K562 (cell line): ENCODE results near the gene CDC123. TPM values are rescaled to one million over a fixed set of nuclear protein-coding genes. Genes with fewer than 3 reads are reported as not detected.

Source experiments
- BRD9 ChIP-seq: fragments of 450-650 bp; IDR thresholded peaks from 2 replicates; pipeline ENCODE4 v1.6.1; 2018; ENCODE audit warnings: low read depth; ENCODE audit not compliant: partially characterized antibody
- DACH1 ChIP-seq: fragments of 450-650 bp; IDR thresholded peaks from 2 replicates; pipeline ENCODE4 v1.6.1; 2018; ENCODE audit not compliant: partially characterized antibody
- DMBX1 ChIP-seq: fragments of 250-450 bp; sonication (Bioruptor Pico); IDR thresholded peaks from 2 replicates; pipeline ENCODE4 v1.8.0; 2022; ENCODE audit warnings: inconsistent platforms, mild to moderate bottlenecking, moderate library complexity, borderline replicate concordance
- E2F6 ChIP-seq, 2 experiments: IDR thresholded peaks; 2 replicates each; pipeline ENCODE4 v1.6.1; 2011; ENCODE audit warnings: borderline replicate concordance in 1 of 2, control low read depth in 1 of 2, low read depth in 1 of 2, low read length in 1 of 2, mild to moderate bottlenecking in 1 of 2, mixed read lengths in 1 of 2, moderate library complexity in 1 of 2; ENCODE audit not compliant: insufficient read depth in 1 of 2, insufficient read length in 1 of 2, poor library complexity in 1 of 2, severe bottlenecking in 1 of 2; ENCODE audit errors: extremely low read depth in 1 of 2
- ELF4 ChIP-seq: fragments of 450-650 bp; formaldehyde crosslinking; IDR thresholded peaks from 2 replicates; pipeline ENCODE4 v1.4.0; 2022; ENCODE audit warnings: missing genetic modification characterization
- FOS ChIP-seq: IDR thresholded peaks from 3 replicates; pipeline ENCODE4 v1.6.1; 2011; ENCODE audit not compliant: insufficient read length; ENCODE audit errors: extremely low read depth
- HMG20B ChIP-seq: fragments of 250-450 bp; sonication (Bioruptor Pico); IDR thresholded peaks from 2 replicates; pipeline ENCODE4 v1.5.0; 2021; ENCODE audit warnings: mild to moderate bottlenecking
- ILK ChIP-seq: fragments of 450-650 bp; IDR thresholded peaks from 2 replicates; pipeline ENCODE4 v1.6.1; 2016; ENCODE audit warnings: missing genetic modification characterization, low read depth, mild to moderate bottlenecking, missing compliant biosample characterization, moderate library complexity, borderline replicate concordance
- MCM2 ChIP-seq: fragments of 450-650 bp; IDR thresholded peaks from 2 replicates; pipeline ENCODE4 v1.6.1; 2017; ENCODE audit warnings: low read depth, mild to moderate bottlenecking
- MED1 ChIP-seq: sonication (generic); formaldehyde crosslinking; IDR thresholded peaks from 2 replicates; pipeline ENCODE4 v1.8.1; 2023; ENCODE audit warnings: missing genetic modification reagents, borderline replicate concordance
- MTA1 ChIP-seq: fragments of 450-650 bp; IDR thresholded peaks from 2 replicates; pipeline ENCODE4 v1.6.1; 2017; ENCODE audit warnings: borderline replicate concordance
- MTA2 ChIP-seq: fragments of 450-650 bp; IDR thresholded peaks from 2 replicates; pipeline ENCODE4 v1.6.1; 2016; ENCODE audit warnings: low read depth
- MXD1 ChIP-seq: fragments of 250-450 bp; sonication (Bioruptor Pico); IDR thresholded peaks from 2 replicates; pipeline ENCODE4 v1.8.0; 2021; ENCODE audit warnings: borderline replicate concordance, mild to moderate bottlenecking, moderate library complexity; ENCODE audit not compliant: poor library complexity, severe bottlenecking
- NFIC ChIP-seq: fragments of 450-650 bp; IDR thresholded peaks from 2 replicates; pipeline ENCODE4 v1.6.1; 2017; ENCODE audit warnings: mild to moderate bottlenecking, inconsistent platforms
- POLR2AphosphoS2 ChIP-seq: IDR thresholded peaks from 2 replicates; pipeline ENCODE4 v1.6.1; 2012; ENCODE audit warnings: low read length, improper control_type of control experiment
- PTBP1 ChIP-seq: fragments of 200-400 bp; formaldehyde crosslinking; IDR thresholded peaks from 2 replicates; pipeline ENCODE4 v1.6.1; 2017; ENCODE audit warnings: low read depth, low read length
- PTRF ChIP-seq: fragments of 450-650 bp; IDR thresholded peaks from 2 replicates; pipeline ENCODE4 v1.6.1; 2016; ENCODE audit warnings: mild to moderate bottlenecking, missing genetic modification characterization, missing compliant biosample characterization
- RFX1 ChIP-seq: fragments of 450-650 bp; IDR thresholded peaks from 2 replicates; pipeline ENCODE4 v1.6.1; 2016; ENCODE audit warnings: mild to moderate bottlenecking, moderate library complexity
- SNIP1 ChIP-seq: fragments of 450-650 bp; IDR thresholded peaks from 2 replicates; pipeline ENCODE4 v1.7.1; 2017; ENCODE audit warnings: low read depth, mild to moderate bottlenecking
- SPI1 ChIP-seq: IDR thresholded peaks from 2 replicates; pipeline ENCODE4 v1.6.1; 2011; ENCODE audit warnings: low read depth, low read length, control low read depth, borderline replicate concordance
- TCF15 ChIP-seq: fragments of 250-450 bp; sonication (Bioruptor Pico); IDR thresholded peaks from 2 replicates; pipeline ENCODE4 v1.8.0; 2022; ENCODE audit warnings: moderate library complexity, mild to moderate bottlenecking, inconsistent platforms
- THAP12 ChIP-seq: fragments of 250-450 bp; sonication (Bioruptor Pico); IDR thresholded peaks from 2 replicates; pipeline ENCODE4 v1.9.0; 2021; ENCODE audit warnings: mild to moderate bottlenecking, inconsistent platforms
- ZBTB7A ChIP-seq: IDR thresholded peaks from 2 replicates; pipeline ENCODE4 v1.6.1; 2011; ENCODE audit warnings: low read depth, mild to moderate bottlenecking, low read length, moderate library complexity, borderline replicate concordance; ENCODE audit not compliant: control insufficient read depth
- ZC3H4 ChIP-seq: sonication (generic); formaldehyde crosslinking; IDR thresholded peaks from 2 replicates; pipeline ENCODE4 v1.9.0; 2021; ENCODE audit warnings: missing genetic modification reagents, borderline replicate concordance
- ZNF408 ChIP-seq: fragments of 250-450 bp; sonication (Bioruptor Pico); IDR thresholded peaks from 2 replicates; pipeline ENCODE4 v1.4.0; 2020; ENCODE audit warnings: low read depth, mild to moderate bottlenecking, moderate library complexity
- ZNF696 ChIP-seq: fragments of 250-450 bp; sonication (Bioruptor Pico); conservative IDR thresholded peaks from 2 replicates; pipeline ENCODE4 v1.4.0; 2020; ENCODE audit warnings: mild to moderate bottlenecking, moderate library complexity
- ZNF766 ChIP-seq: fragments of 200-800 bp; sonication (Bioruptor generic); conservative IDR thresholded peaks from 2 replicates; pipeline ENCODE4 v1.6.1; 2016; ENCODE audit warnings: missing genetic modification characterization, missing compliant biosample characterization
- polyA plus RNA-seq, 8 experiments: library from polyadenylated mRNA; depleted of rRNA in 4 of 8; stranded (reverse) in 5 of 8; unstranded in 3 of 8; fragments of >200 nt; fragmentation: Nextera tagmentation in 2 of 8; fragmentation: Illumina TruSeq in 1 of 8; extraction: Ambion mirVana in 2 of 8; extraction: Trizol in 1 of 8; gene quantifications; 2 replicates each; pipeline versions ENCODE4 v1.2.1 to v1.2.3, GENCODE V29; 2011 to 2014; ENCODE audit warnings: inconsistent platforms in 1 of 8, missing spikeins in 1 of 8
- total RNA-seq, 7 experiments: library from RNA; depleted of rRNA in 6 of 7; stranded (reverse); fragments of >200 nt in 6 of 7; fragmentation: Illumina TruSeq in 2 of 7; extraction: Trizol in 2 of 7; gene quantifications; 2 replicates each; pipeline versions ENCODE4 v1.2.1 to v1.2.3, GENCODE V29; 2011 to 2021; ENCODE audit warnings: low replicate concordance in 1 of 7

CDC123 gene
- total and polyA plus RNA-seq, 9 of the 15 experiments (the other 6 are each of a cell fraction or from before 2014, with no cell fraction given), result 137 to 288 (median 175) TPM

- TF ChIP-seq THAP12 (CRISPR knock-in tag) (no peak), FOS (no peak), BRD9 (no peak), HMG20B (no peak), MXD1 (no peak), DACH1 (no peak), ZNF408 (no peak), ILK (tag) (no peak), SPI1 (no peak), RFX1 (no peak), NFIC (peak; percentile 68), E2F6 (IDR thresholded peaks at IDR 0.05; ENCODE audit: borderline replicate concordance in 1 of 2, extremely low read depth in 1 of 2, insufficient read depth in 1 of 2, insufficient read length in 1 of 2, low read depth in 1 of 2, low read length in 1 of 2, poor library complexity in 1 of 2, severe bottlenecking in 1 of 2) (no peak), POLR2AphosphoS2 (no peak), SNIP1 (no peak), ELF4 (CRISPR knock-in tag) (no peak), DMBX1 (CRISPR knock-in tag) (no peak), MCM2 (no peak), MTA2 (peak; percentile 63; the same call in 1 of the 2 replicates), ZBTB7A (no peak), MED1 (no peak), ZNF766 (CRISPR knock-in tag) (no peak), PTBP1 (no peak), ZC3H4 (no peak), PTRF (tag) (no peak), MTA1 (no peak), TCF15 (no peak), ZNF696 (CRISPR knock-in tag) (no peak)
Measured at GRCh38 chr10:12208460-12208859, 12.5 kb downstream of the CDC123 start (continued).
